ACHN (cell line): ENCODE data around the gene PCDHA7.
"Not testable (repeated sequence)": the region's sequence is repeated elsewhere in the genome, so short reads cannot be mapped to it uniquely, and the experiment has no call there.

Experiments
- DNase-seq: peaks from one replicate; pipeline ENCODE4 v3.0.0-alpha.2; 2015
- in situ Hi-C: cut with HindIII; loops from 2 replicates; pipeline ENCODE4 v1.10.0; 2017; ENCODE audit warnings: low sequenced_read_pairs, low pct_ligation_motif_present, low pct_unique_long_range_greater_than_20kb

Gene PCDHA7

DNA sequence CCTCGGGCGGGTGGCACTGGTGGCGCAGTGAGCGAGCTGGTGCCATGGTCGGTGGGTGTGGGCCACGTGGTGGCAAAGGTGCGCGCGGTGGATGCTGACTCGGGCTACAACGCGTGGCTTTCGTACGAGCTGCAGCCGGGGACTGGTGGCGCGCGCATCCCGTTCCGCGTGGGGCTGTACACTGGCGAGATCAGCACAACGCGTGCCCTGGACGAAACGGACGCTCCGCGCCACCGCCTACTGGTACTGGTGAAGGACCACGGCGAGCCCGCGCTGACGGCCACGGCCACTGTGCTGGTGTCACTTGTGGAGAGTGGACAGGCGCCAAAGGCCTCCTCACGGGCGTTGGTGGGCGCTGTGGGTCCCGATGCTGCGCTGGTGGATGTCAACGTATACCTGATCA is 25.2 kb upstream of the PCDHA7 start:
- in situ Hi-C loops, result no loop called here
- DNase-seq, result no peak

DNA sequence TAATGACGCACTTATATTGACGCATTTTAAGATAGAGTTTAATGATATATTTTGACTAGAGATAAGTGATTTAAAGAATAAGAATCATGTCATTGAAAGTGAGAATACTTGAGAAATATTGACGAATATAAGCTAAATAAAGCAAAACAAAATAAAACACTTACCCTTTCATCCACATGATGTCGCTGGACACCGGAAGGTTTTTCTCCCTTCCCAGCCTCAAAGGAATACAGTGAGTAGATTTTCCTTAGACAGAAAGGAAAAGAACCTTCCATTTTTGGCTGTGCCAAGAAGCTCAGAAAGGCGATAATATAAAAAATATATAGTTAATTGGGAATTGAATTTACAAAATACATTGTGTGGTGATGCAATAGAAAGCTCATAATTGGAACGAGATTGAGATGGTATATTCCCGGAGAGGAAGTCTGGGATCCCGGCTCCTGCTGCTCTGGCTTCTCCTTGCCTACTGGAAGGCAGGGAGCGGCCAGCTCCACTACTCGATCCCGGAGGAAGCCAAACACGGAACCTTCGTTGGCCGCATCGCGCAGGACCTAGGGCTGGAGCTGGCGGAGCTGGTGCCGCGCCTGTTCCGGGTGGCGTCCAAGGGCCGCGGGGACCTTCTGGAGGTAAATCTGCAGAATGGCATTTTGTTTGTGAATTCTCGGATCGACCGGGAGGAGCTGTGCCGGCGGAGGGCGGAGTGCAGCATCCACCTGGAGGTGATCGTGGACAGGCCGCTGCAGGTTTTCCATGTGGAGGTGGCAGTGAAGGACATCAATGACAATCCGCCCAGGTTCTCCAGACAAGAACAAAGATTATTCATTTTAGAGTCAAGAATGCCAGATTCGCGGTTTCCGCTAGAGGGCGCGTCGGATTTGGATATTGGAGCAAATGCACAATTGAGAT is 12.4 kb upstream of the PCDHA7 start, which contains the start of gene PCDHA5:
TSS of gene PCDHA5 (plus strand) at position 239 of the 906 bp plus-strand sequence.
- DNase-seq, result peak; percentile 47
- in situ Hi-C loops, result no loop called here

DNA sequence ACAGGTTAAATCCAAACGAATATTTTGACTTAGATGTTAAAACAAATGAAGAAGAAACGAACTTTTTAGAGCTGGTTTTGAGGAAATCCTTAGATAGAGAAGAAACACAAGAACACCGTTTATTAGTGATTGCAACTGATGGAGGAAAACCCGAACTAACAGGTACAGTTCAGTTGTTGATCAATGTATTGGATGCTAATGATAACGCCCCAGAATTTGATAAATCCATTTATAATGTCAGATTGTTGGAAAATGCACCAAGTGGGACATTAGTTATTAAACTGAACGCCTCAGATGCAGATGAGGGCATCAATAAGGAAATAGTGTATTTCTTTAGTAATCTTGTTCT is 11.8 kb upstream of the PCDHA7 start:
- in situ Hi-C loops, result no loop called here
- DNase-seq, result no peak

DNA sequence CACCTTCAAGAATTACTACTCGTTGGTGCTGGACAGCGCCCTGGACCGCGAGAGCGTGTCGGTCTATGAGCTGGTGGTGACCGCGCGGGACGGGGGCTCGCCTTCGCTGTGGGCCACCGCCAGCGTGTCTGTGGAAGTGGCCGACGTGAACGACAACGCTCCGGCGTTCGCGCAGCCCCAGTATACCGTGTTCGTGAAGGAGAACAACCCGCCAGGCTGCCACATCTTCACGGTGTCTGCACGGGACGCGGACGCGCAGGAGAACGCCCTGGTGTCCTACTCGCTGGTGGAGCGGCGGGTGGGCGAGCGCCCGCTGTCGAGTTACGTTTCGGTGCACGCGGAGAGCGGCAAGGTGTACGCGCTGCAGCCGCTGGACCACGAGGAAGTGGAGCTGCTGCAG is 11.1 kb upstream of the PCDHA7 start:
- in situ Hi-C loops, result not testable (repeated sequence)

GRCh38 chr5:140823475-140823874 is 10.6 kb upstream of the PCDHA7 start:
- in situ Hi-C loops, result no loop called here
- DNase-seq, result no peak

More for the DNA sequence above, 11.1 kb upstream of the PCDHA7 start:
- DNase-seq, result not testable (repeated sequence)

GRCh38 chr5:140827704-140828361 is 6.2 kb upstream of the PCDHA7 start, which contains the start of gene PCDHA6:
TSS of gene PCDHA6 (plus strand) at chr5:140827960. CDS start at chr5:140828092, 132 bp downstream.
- DNase-seq, result no peak
- in situ Hi-C loops, result no loop called here

DNA sequence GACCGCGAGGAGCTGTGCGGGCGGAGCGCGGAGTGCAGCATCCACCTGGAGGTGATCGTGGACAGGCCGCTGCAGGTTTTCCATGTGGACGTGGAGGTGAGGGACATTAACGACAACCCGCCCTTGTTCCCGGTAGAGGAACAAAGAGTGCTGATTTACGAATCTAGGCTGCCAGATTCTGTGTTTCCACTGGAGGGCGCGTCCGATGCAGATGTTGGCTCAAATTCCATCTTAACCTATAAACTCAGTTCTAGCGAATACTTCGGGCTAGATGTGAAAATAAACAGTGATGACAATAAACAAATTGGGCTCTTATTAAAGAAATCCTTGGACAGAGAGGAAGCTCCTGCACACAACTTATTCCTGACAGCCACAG is 5.7 kb upstream of the PCDHA7 start:
- in situ Hi-C loops, result no loop called here
- DNase-seq, result no peak

GRCh38 chr5:140829511-140830501 is 4.3 kb upstream of the PCDHA7 start:
- in situ Hi-C loops, result not testable (repeated sequence)

GRCh38 chr5:140834439-140835008 is 455 bp downstream of the PCDHA7 start:
- DNase-seq, in situ Hi-C loops: not testable (repeated sequence)

More at GRCh38 chr5:140829511-140830501, 4.3 kb upstream of the PCDHA7 start:
- DNase-seq, result not testable (repeated sequence)

GRCh38 chr5:140835622-140836510 is 1.8 kb downstream of the PCDHA7 start:
- in situ Hi-C loops, result no loop called here
- no peak for DNase-seq

GRCh38 chr5:140840978-140841962 is 7.2 kb downstream of the PCDHA7 start, which contains the start of gene PCDHA8:
TSS of gene PCDHA8 (plus strand) at chr5:140841187. CDS start at chr5:140841322, 135 bp downstream.
- DNase-seq, result no peak
- in situ Hi-C loops, result no loop called here

DNA sequence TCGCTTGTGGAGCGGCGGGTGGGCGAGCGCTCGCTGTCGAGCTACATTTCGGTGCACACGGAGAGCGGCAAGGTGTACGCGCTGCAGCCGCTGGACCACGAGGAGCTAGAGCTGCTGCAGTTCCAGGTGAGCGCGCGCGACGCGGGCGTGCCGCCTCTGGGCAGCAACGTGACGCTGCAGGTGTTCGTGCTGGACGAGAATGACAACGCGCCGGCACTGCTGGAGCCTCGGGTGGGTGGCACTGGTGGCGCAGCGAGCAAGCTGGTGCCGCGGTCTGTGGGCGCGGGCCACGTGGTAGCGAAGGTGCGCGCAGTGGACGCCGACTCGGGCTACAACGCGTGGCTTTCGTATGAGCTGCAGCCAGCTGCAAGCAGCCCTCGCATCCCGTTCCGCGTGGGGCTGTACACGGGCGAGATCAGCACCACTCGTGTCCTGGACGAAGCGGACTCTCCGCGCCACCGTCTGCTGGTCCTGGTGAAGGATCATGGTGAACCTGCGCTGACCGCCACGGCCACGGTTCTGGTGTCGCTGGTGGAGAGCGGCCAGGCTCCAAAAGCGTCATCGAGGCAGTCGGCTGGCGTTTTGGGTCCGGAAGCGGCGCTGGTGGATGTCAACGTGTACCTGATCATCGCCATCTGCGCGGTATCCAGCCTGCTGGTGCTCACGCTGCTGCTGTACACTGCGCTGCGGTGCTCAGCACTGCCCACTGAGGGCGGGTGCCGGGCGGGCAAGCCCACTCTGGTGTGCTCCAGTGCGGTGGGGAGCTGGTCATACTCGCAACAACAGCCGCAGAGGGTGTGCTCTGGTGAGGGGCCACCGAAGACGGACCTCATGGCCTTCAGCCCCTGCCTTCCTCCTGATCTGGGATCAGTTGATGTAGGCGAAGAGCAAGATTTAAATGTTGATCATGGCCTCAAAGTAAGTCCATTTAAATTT is 9.0 kb downstream of the PCDHA7 start:
- DNase-seq, result no peak
- in situ Hi-C loops, result no loop called here

- in situ Hi-C loops, DNase-seq: not testable (repeated sequence)
Observed at GRCh38 chr5:140848139-140849102, 14.4 kb downstream of the PCDHA7 start, which contains the start of gene PCDHA9. TSS of gene PCDHA9 (plus strand) at chr5:140848382. CDS start at chr5:140848496, 114 bp downstream.
